GM18858 (cell line): ENCODE results near the gene PCDHGA1.

ENCODE experiments used
- ATAC-seq: cut with Tn5 transposase; IDR thresholded peaks from one replicate; pipeline ENCODE4 v1.9.1; 2021; ENCODE audit not compliant: unreplicated experiment

The PCDHGA1 gene

GRCh38 chr5:141512390-141512910 lies 182.1 kb downstream of the PCDHGA1 start:
- no peak for ATAC-seq

GRCh38 chr5:141512911-141513626 lies 182.8 kb downstream of the PCDHGA1 start:
- ATAC-seq = no peak

DNA sequence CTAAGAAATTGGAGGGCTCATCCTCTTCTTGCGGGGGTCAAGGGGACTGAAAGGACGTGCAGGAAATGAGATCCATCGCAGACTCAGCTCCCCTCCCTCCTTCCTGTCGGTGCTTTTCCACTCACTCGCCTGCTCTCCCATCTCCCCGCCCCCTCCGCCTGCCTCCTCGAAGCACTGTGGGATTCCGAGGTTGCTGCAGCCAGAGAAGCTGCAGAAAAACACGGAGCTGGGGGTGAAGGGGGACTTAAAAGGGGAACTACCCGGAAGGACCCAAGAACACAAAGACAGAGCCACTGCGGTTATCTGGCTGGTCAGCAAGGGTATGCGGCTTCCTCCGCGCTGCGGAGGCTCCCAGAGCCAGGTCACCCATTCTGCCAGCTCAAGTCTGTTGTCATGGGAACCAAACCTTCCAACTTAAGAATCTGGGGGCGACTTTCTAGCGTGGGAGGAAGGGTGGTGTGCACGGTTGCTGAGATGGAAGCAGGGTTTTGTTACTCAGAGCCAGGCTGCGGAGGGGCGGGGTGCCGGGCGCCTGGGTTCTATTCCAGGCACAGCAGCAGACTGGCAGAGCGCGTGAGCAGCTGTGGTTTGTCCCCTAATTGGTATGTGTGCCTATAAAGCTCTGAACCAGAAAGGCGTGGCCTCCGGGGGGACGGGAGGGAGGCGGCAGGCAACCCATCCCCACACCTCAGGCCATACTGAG lies 183.5 kb downstream of the PCDHGA1 start:
- ATAC-seq = peak; percentile 36

DNA sequence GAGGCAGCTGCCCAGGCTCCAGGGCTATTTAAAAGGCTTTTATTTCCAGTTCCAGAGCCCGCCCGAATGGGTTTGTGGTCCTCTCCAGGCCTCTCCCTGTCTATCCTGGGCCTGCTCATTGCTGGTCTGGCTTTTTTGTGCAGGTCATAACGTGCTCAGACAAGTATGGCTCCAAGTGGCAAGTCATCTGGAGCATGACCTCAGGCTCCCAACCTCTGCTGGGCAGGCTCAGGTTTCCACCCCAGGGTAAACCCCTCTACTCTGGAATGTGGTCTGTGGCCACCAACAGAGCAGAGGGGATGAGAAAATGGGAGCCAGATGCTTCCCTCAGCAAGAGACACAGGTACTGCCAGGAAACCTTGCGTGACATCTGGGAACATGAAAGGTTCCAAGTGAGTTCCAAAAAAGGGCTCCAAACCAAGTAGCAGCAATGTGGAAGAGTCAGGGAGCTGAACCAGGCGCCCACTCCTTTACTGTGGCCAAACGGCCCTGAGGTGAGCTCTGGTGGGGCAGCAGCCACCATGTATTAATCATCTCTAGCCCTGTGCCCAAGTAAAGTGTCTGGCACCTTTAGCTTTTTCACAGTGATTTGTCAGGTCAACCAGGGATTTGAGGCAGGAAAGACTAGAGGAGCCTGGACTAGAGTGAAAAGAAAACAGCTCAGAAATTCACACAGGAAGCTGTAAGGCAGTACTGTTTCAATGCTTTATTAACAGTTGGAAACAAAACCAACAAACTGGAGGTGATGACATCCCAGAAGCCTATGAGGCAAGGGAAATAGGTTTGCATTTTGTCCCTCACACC lies 184.2 kb downstream of the PCDHGA1 start:
- peak; percentile 7 for ATAC-seq

- ATAC-seq = no peak
These were observed 184.8 kb downstream of the PCDHGA1 start for GRCh38 chr5:141515141-141515540.

- no peak for ATAC-seq
These were observed 185.8 kb downstream of the PCDHGA1 start for GRCh38 chr5:141515946-141516671.

- ATAC-seq = no peak
These were observed 186.3 kb downstream of the PCDHGA1 start for GRCh38 chr5:141516672-141517025.

- ATAC-seq = no peak
These were observed 187.0 kb downstream of the PCDHGA1 start for GRCh38 chr5:141517312-141517711.

DNA sequence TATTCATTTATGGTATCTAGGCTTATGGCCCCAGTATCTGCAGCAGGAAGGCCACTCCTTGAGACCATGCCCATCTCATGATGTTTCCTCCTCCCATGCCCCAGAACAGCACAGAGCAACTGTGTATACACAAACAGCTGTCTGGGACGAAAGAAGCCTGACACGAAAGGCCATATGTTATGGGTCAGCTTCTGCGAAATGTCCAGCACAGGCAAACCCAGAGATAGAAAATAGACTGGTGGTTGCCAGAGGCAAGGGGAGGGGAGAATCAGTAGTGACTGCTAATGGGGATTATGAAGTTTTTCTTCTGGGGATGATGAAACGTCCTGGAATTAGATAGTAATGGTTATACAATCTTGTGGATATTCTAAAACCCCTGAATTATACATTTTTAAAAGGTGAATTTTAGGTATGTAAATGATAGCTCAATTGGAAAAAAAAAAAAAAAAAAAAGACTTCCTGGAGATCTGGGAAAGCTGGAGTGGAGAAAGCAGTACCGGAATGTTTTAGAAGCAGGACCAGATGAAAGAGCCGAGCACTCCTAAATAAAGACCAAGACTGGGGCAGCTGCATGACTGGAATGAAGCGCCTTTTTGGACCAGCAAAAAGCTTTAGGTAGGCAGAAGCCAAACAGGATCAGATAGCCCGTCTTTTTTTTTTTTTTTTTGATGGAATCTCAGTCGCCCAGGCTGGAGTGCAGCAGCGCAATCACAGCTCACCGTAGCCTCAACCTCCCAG lies 187.7 kb downstream of the PCDHGA1 start:
- no peak for ATAC-seq

DNA sequence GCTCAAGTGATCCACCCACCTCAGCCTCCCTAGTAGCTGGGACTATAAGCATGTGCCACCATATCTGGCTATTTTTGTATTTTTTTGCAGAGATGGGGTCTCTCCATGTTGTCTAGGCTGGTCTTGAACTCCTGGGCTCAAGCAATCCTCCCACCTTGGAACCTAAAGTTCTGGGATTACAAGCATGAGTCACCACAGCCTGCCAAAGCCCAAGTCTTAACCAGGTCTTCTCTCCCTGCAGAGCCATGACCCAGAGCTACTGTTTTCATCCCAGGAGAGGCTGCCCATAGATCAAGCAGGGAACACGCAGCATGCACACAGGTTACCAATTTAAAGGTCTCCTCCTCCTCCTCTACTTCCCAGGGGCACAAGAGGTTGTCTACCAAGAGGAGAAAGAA lies 188.3 kb downstream of the PCDHGA1 start:
- ATAC-seq = no peak

- ATAC-seq = no peak
These were observed 189.6 kb downstream of the PCDHGA1 start for GRCh38 chr5:141519605-141520565.

- ATAC-seq = no peak
These were observed 191.0 kb downstream of the PCDHGA1 start for GRCh38 chr5:141521244-141521781.

DNA sequence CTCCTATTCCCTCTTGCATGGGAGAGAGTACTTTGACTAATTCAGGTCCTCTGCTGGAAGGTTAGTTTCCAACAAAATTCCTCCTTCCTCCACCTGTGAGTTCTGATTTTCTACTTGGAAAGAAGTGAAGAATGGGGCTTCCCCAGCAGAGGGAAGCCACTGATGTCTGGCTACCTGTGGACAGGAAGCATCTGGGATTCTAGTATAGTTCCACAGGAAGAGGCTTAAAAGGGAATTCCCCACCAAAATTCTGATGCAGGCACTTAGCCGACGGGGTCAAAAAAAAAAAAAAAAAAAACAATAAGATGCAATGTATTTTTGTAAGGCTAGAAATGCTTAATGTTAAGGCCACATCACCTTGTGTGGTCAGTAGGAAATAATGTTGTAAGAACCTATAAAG lies 192.0 kb downstream of the PCDHGA1 start:
- no peak for ATAC-seq

DNA sequence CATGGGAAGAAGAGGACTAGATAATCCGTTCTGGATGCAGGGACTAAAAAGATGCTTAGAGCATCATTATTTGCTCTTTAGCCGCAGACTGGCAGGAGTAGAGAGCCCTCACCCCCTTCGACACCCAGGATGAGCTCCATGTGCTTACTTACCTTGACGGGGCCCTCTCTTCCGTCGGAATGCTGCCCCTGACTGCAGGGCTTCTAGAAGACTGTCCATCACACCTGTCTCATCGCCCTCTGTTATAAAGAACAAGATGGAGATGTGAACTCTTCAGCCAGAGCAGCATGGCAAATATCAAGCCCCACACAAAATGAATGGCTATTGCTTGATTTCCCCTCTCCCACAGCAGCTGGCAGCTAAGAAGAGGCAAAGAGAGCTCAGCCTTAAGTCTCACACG lies 193.7 kb downstream of the PCDHGA1 start:
- no peak for ATAC-seq

DNA sequence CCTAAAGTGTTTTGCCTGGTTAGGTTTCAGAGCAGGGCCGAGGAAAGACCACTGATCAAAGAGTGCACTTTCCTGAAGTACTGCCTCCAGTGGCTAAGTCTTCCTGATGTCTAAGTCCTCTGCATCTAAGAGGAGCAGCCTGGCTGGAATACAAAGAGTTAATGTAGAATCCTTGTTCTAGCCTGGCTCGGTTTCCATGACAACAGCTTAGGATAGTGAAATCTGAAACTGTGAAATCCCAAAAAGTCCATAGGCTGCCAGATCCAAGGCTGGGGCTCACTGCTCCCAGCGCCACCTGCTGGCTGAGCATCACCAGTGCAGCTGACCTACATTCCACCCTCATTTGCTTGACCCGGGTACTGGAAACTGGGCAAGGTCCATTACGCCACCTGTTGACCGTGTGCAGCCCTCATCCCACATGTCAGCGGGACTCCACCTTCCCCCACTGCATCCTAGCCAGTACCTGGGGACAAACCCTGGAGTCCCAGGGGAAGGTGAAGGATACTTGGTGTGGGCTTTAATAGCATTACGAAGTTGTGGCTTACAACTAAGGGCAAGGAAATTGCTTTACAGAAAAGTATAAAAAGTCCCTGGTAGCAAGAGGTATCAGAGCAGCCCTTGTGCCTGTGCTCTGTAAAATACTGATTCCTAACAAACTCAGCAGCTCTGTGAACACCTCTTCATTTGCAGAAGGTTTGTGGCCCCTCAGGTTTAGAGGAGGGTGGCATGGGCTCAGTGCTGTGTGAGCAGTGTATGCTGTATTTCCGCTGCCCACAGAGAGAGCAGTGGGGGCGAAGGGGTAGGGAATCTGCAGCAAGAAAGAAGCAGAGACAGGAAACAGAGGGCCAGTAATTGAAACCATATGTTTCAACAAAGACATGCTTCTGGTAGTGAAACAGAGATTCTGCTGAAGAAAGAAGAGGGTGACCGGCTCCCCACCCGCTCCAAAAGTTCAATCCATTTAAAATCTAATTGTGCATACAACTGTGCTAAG lies 194.6 kb downstream of the PCDHGA1 start:
- ATAC-seq = peak; percentile 40

DNA sequence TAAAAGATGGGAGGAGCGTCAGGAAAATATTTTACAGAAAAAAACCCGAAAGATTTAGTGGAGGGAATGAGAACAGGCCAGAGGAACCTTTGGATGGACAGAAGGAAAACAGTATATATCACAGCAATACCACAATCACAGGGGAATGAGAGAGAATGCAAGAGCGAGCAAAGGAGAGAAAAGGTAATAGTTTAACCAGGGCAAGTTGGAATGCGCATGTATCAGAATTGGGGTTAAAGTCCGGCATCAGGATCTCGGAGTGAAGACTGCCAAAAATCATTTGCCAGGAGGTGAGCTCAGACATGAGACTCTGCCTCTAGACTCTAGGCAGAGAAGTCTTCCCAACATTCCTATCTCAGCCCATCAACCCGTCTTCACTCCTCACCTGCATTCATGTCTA lies 195.3 kb downstream of the PCDHGA1 start:
- ATAC-seq = no peak

DNA sequence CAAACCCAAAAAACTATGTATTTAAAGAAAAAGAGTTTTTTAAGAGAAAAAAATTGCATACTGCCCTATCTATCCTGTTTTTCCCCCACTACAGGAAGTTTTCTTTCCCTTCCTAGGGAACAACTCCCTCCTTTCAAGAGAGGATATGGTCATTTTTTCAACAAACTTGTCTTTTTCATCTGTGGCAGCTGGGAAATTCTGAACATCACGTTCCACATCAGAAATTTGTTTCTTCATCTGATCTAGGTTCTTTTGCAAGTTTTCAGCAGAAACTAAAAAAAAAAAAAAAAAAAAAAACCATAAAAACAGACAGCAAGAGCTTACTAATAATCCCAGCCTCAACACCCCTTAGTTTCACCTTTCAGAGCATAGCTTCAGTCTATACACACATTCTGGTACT lies 197.1 kb downstream of the PCDHGA1 start:
- ATAC-seq = no peak
